Pancreas (tissue), 10 donors: ENCODE results near the gene SLC27A1. TPM values are rescaled to one million over a fixed set of nuclear protein-coding genes. Genes with fewer than 3 reads are reported as not detected.

Experiments used
- ATAC-seq, 4 donors: fragments of 200-7000 bp; cut with Tn5 transposase; one replicate each; pipeline versions ENCODE4 v1.8.0 to v1.9.1; 2020; ENCODE audit warnings: mild to moderate bottlenecking in 4 of 4, moderate library complexity in 4 of 4
- DNase-seq, 6 donors: peaks; one replicate each; pipeline ENCODE4 v3.0.0-alpha.2; 2020
- FAIRE-seq: peaks from 2 replicates; lab custom pipeline; 2012; peaks lifted over from hg19 to GRCh38; lab: Jason Lieb, UNC
- H3K27ac ChIP-seq, 4 donors: fragments of 200-600 bp; sonication (generic); 1 replicate in 3 of 4; 2 replicates in 1 of 4; pipeline versions ENCODE4 v1.5.0 to v1.8.0; 2020
- H3K27me3 ChIP-seq, 4 donors: fragments of 200-600 bp; one replicate each; pipeline ENCODE4 v1.8.0; 2021
- H3K36me3 ChIP-seq, 3 donors: fragments of 200-600 bp; sonication (generic) in 1 of 3; one replicate each; pipeline versions ENCODE4 v1.5.0 to v1.8.0; 2020 to 2021
- H3K4me1 ChIP-seq, 3 donors: fragments of 200-600 bp; one replicate each; pipeline ENCODE4 v1.8.0; 2021
- H3K4me3 ChIP-seq, 4 donors: fragments of 200-600 bp; sonication (generic) in 2 of 4; one replicate each; pipeline versions ENCODE4 v1.5.0 to v1.8.0; 2020 to 2021
- H3K9me3 ChIP-seq, 4 donors: fragments of 200-600 bp; one replicate each; pipeline ENCODE4 v1.8.0; 2021
- CTCF ChIP-seq, 4 donors: fragments of 200-600 bp; sonication (generic) in 3 of 4; IDR thresholded peaks; one replicate each; pipeline versions ENCODE4 v1.5.0 to v1.8.0; 2021; ENCODE audit warnings: antibody characterized with exemption in 4 of 4
- WGBS, 2 donors: extraction: QIAGEN DNeasy Blood & Tissue Kit; methylation state at CpG; one replicate each; pipeline ENCODE4 v1.1.7; 2013; 5-methylcytosine and 5-hydroxymethylcytosine counted together
- intact Hi-C, 3 donors: fragments of 100-400 bp; cut with DNase I; formaldehyde crosslinking; loops; one replicate each; pipeline versions ENCODE4 v1.11.1 to v1.14.2; 2022
- polyA plus RNA-seq, 2 donors: library from polyadenylated mRNA; stranded (reverse); fragments of 200-250 nt; gene quantifications; one replicate each; pipeline ENCODE4 v1.2.3, GENCODE V29; 2013
- total RNA-seq, 6 donors: library from RNA; stranded (reverse); fragmentation: NEBNext Ultra II Directional in 4 of 6; extraction: Animal tissue kit (Norgen Biotek cat#: 25700) in 4 of 6; gene quantifications; one replicate each; pipeline versions ENCODE4 v1.2.1 to v1.2.4, GENCODE V29; 2021 to 2023
- donor health status: healthy with polysubstance abuse.
- donor health status: DM: no; HTN: no; CAD: no; lungs with moderate emphysema.
- donor health status: DM: no; HTN: no; CAD: no.
- donor health status: control.
- donor health status: control.
- donor health status: Bipolar disorder and iron deficiency.
- donor health status: DM: yes; HTN: yes; CAD: no.
- donor health status: DM: no; HTN: no; CAD: no.
- donor health status: DM: no; HTN: no; CAD: no.
- donor health status: DM: yes; HTN: yes; CAD: no.

Gene SLC27A1
- total and polyA plus RNA-seq, 8 donors, result 9.4 to 37.1 (median 11.4) TPM

GRCh38 chr19:17541184-17541759 is 70.9 kb downstream of the SLC27A1 start:
- FAIRE-seq (no peak), DNase-seq (no peak), ATAC-seq (no peak)
- TF ChIP-seq CTCF (IDR thresholded peaks at IDR 0.05), result no peak
- Histone ChIP-seq H3K4me1 (no peaks in the 10 kb centered on the region), H3K4me3 (no peak overlapping the region), H3K9me3 (no peaks in the 10 kb centered on the region), H3K36me3 (no peaks in the 10 kb centered on the region), H3K27ac (no peak overlapping the region), H3K27me3 (no peaks in the 10 kb centered on the region)
- WGBS, 2 donors, result 85 to 92% methylated on average over 4 of the region's 4 CpGs
- intact Hi-C loops, result no loop called here

GRCh38 chr19:17542042-17542441 is 71.7 kb downstream of the SLC27A1 start:
- FAIRE-seq (no peak), ATAC-seq (no peak), DNase-seq (no peak)
- Histone ChIP-seq H3K36me3 (no peaks in the 10 kb centered on the region), H3K27me3 (no peaks in the 10 kb centered on the region), H3K9me3 (no peaks in the 10 kb centered on the region), H3K27ac (no peak overlapping the region), H3K4me3 (no peak overlapping the region), H3K4me1 (no peaks in the 10 kb centered on the region)
- intact Hi-C loops, result no loop called here
- 64 to 67% methylated on average over 15 of the region's 15 CpGs for WGBS, 2 donors
- no peak for TF ChIP-seq CTCF (IDR thresholded peaks at IDR 0.05)

- Histone ChIP-seq H3K36me3 (no peaks in the 10 kb centered on the region), H3K9me3 (no peaks in the 10 kb centered on the region), H3K4me3 (no peak overlapping the region), H3K27me3 (no peaks in the 10 kb centered on the region), H3K27ac (no peak overlapping the region), H3K4me1 (no peaks in the 10 kb centered on the region)
- intact Hi-C loops, result no loop called here
- WGBS, 2 donors, result 63 to 80% methylated on average over 14 of the region's 14 CpGs
- FAIRE-seq (no peak), ATAC-seq (no peak), DNase-seq (no peak)
- TF ChIP-seq CTCF (IDR thresholded peaks at IDR 0.05), result no peak
These were observed 72.7 kb downstream of the SLC27A1 start for GRCh38 chr19:17542793-17543582.

- H3K27me3 ChIP-seq, result no peaks in the 10 kb centered on the region
- DNase-seq (no peak), FAIRE-seq (no peak), ATAC-seq (no peak)
- H3K36me3 ChIP-seq, result no peaks in the 10 kb centered on the region
- H3K4me1 ChIP-seq, result no peaks in the 10 kb centered on the region
- H3K4me3 ChIP-seq, result no peak overlapping the region
- H3K9me3 ChIP-seq, result no peaks in the 10 kb centered on the region
- intact Hi-C loops, result no loop called here
- H3K27ac ChIP-seq, result no peak overlapping the region
- WGBS, 2 donors, result 62 to 78% methylated on average over 4 of the region's 4 CpGs
- no peak for TF ChIP-seq CTCF (IDR thresholded peaks at IDR 0.05)
These were observed 73.7 kb downstream of the SLC27A1 start for GRCh38 chr19:17543986-17544385.

GRCh38 chr19:17544418-17544817 is 74.1 kb downstream of the SLC27A1 start:
- intact Hi-C loops, result no loop called here
- no peak overlapping the region for H3K27ac ChIP-seq
- 87 to 93% methylated on average over 4 of the region's 4 CpGs for WGBS, 2 donors
- no peaks in the 10 kb centered on the region for H3K4me1 ChIP-seq
- ATAC-seq (no peak), DNase-seq (no peak), FAIRE-seq (no peak)
- H3K36me3 ChIP-seq, result no peaks in the 10 kb centered on the region
- no peak overlapping the region for H3K4me3 ChIP-seq
- no peaks in the 10 kb centered on the region for H3K27me3 ChIP-seq
- TF ChIP-seq CTCF (IDR thresholded peaks at IDR 0.05), result no peak
- H3K9me3 ChIP-seq, result no peaks in the 10 kb centered on the region
